DLD1 (cell line): ENCODE data around the gene RPS6KA4.
"Not testable (repeated sequence)": the region's sequence is repeated elsewhere in the genome, so short reads cannot be mapped to it uniquely, and the experiment has no call there.

ENCODE experiments used
- in situ Hi-C: cut with HindIII; loops from 2 replicates; pipeline ENCODE4 v1.10.0; 2017; ENCODE audit warnings: low sequenced_read_pairs

RPS6KA4 gene

DNA sequence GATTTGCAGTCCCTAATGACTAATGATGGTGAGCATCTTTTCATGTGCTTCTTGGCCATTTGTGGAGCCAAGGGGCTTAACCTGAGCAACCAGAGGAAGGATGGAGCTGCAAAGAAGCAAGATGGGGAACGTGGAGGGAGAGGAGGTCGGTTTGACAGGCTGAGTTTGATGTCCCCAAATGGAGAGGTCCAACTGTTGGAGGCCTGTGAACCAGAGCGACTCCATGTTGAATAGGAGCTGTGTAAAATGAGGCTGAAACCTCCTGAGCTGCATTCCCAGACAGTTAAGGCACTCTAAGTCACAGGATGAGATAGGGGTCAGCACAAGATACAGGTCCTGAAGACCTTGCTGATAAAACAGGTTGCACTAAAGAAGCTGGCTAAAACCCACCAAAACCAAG is 54.5 kb downstream of the RPS6KA4 start:
- in situ Hi-C loops, result no loop called here

GRCh38 chr11:64415286-64415685 is 56.3 kb downstream of the RPS6KA4 start:
- in situ Hi-C loops, result no loop called here

- in situ Hi-C loops, result no loop called here
Measured at GRCh38 chr11:64415996-64416728, 57.2 kb downstream of the RPS6KA4 start.

DNA sequence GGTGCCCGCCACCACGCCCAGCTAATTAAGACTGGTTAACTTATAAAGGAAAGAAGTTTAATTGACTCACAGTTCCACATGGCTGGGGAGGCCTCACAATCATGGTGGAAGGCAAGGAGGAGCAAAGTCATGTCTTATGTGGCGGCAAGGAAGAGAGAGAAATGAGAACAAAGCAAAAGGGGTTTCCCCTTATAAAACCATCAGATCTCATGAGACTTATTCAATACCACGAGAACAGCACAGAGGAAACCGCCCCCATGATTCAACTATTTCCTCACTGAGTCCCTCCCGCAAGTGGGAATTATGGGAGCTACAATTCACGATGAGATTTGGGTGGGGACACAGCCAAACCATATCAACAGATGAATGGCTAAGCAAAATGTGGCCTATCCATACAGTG is 59.3 kb downstream of the RPS6KA4 start:
- in situ Hi-C loops, result not testable (repeated sequence)

DNA sequence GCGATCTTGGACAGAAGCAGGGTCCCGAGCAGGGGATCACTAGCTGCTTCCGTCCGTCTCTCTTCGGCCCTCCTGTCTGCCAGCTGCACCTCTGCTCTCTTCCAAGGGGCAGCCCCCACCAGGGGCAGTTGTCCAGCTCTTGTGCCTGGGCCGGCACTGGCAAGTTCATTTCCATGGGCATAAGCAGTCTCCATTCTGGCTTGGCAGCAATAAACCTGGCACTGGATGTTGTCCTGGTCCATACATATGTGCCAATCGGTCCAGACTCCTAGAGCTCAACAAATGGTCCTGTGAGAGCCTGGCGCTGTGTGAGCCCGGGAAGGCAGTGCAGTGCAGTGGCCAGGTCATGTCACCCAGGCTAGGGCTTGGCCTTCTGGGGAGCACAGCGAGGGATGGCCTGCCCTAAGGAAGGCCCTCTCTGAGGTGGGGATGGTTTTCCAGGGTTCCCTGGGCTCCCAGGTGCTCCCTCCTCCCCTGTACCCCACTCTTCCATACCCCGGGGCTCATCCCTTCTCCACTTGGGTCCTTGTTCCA is 60.4 kb downstream of the RPS6KA4 start:
- in situ Hi-C loops, result no loop called here

DNA sequence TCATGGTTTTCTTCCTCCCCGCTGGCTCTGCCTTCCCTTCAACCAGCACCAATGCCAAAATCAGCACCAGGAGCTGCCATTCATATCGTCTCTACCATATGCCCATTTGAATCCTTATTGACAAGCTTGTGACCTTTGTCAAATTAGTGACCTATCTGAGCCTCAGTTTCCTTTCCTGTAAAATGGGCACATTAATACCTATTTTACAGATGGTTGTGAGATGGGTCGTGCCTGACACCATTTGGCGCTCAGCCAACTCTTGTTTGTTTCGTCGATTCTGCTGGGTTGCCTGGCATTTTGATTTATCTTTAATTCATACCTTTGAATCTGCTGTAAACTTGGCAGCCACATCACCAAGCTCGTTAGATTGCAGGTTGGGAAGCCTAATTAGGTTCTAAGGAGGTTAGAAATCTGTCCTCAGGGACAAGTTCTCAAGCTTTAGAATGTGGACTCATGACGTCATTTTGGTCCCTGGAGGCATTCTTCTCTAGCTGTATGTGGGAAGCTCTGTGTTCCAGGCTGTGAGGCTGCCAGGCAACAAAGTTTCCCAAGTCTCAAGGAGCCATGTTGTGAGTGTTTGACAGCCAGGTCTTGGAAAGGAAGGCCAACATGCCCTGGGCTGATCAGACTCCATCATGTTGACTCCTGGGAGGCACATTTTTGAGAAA is 61.0 kb downstream of the RPS6KA4 start:
- in situ Hi-C loops, result no loop called here
